GM21786 (cell line): Measurements from ENCODE around the gene SYNJ2.

Experiments used
- ATAC-seq: cut with Tn5 transposase; IDR thresholded peaks from one replicate; pipeline ENCODE4 v1.9.1; 2021; ENCODE audit not compliant: unreplicated experiment

The SYNJ2 gene

GRCh38 chr6:157978021-157978783, 3.5 kb upstream of the SYNJ2 start:
- ATAC-seq = no peak

- peak; percentile 8 for ATAC-seq
Measured at GRCh38 chr6:157980288-157981131, 1.2 kb upstream of the SYNJ2 start.

- peak; percentile 29 for ATAC-seq
Measured at GRCh38 chr6:157981132-157981394, 600 bp upstream of the SYNJ2 start.

- peak; percentile 18 for ATAC-seq
Measured at GRCh38 chr6:157982102-157982562, 469 bp downstream of the SYNJ2 start.

- no peak for ATAC-seq
Measured at GRCh38 chr6:157982563-157983405, 1.1 kb downstream of the SYNJ2 start.

GRCh38 chr6:157983406-157984119, 1.9 kb downstream of the SYNJ2 start:
- ATAC-seq = no peak

GRCh38 chr6:157984128-157984527, 2.5 kb downstream of the SYNJ2 start:
- ATAC-seq = no peak

GRCh38 chr6:157984686-157985225, 3.1 kb downstream of the SYNJ2 start:
- ATAC-seq = no peak

- ATAC-seq = no peak
Measured at GRCh38 chr6:157985378-157986155, 3.9 kb downstream of the SYNJ2 start.

GRCh38 chr6:157987788-157988699, 6.4 kb downstream of the SYNJ2 start:
- no peak for ATAC-seq

GRCh38 chr6:157988700-157989063, 7.0 kb downstream of the SYNJ2 start:
- ATAC-seq = no peak

- no peak for ATAC-seq
Measured at GRCh38 chr6:157989541-157990289, 8.1 kb downstream of the SYNJ2 start.

GRCh38 chr6:157990321-157991066, 8.8 kb downstream of the SYNJ2 start:
- ATAC-seq = no peak

- ATAC-seq = no peak
Measured at GRCh38 chr6:157991067-157991432, 9.4 kb downstream of the SYNJ2 start.

GRCh38 chr6:157993076-157993475, 11.4 kb downstream of the SYNJ2 start:
- no peak for ATAC-seq

GRCh38 chr6:157994125-157994795, 12.6 kb downstream of the SYNJ2 start:
- no peak for ATAC-seq

GRCh38 chr6:157995458-157995857, 13.8 kb downstream of the SYNJ2 start:
- ATAC-seq = no peak
